Calu3 (cell line): Measurements from ENCODE around the gene SYF2. TPM values are rescaled to one million over a fixed set of nuclear protein-coding genes. Genes with fewer than 3 reads are reported as not detected.
"Not testable (repeated sequence)": the region's sequence is repeated elsewhere in the genome, so short reads cannot be mapped to it uniquely, and the experiment has no call there.

Experiments
- BruUV-seq: library from RNA; stranded (reverse); fragments of 400-500 nt; replicated peaks from 2 replicates; lab custom pipeline; 2021; lab: Mats Ljungman, UMichigan
- CTCF ChIA-PET: fragments of 300-600 bp; sonication (Branson Sonifier 250); formaldehyde crosslinking; loops from one replicate; lab custom pipeline; 2022; ENCODE audit warnings: antibody characterized with exemption; lab: Charles Lee
- DNase-seq: peaks from one replicate; pipeline ENCODE4 v3.0.0; 2022
- H3K27ac Mint-ChIP-seq: one replicate; pipeline ENCODE4 v1.8.0; 2022; ENCODE audit warnings: mixed read lengths; ENCODE audit not compliant: unreplicated experiment
- H3K27me3 Mint-ChIP-seq: one replicate; pipeline ENCODE4 v1.8.0; 2022; ENCODE audit warnings: mixed read lengths; ENCODE audit not compliant: unreplicated experiment
- H3K36me3 Mint-ChIP-seq: one replicate; pipeline ENCODE4 v1.8.0; 2022; ENCODE audit warnings: mild to moderate bottlenecking, moderate library complexity, mixed read lengths; ENCODE audit not compliant: insufficient read depth, unreplicated experiment
- H3K4me1 Mint-ChIP-seq: one replicate; pipeline ENCODE4 v1.8.0; 2022; ENCODE audit warnings: mild to moderate bottlenecking, low read depth, mixed read lengths; ENCODE audit not compliant: unreplicated experiment
- H3K4me3 Mint-ChIP-seq: one replicate; pipeline ENCODE4 v1.8.0; 2022; ENCODE audit warnings: mild to moderate bottlenecking, low read depth, moderate library complexity, mixed read lengths; ENCODE audit not compliant: unreplicated experiment
- H3K9me3 Mint-ChIP-seq: one replicate; pipeline ENCODE4 v1.8.0; 2022; ENCODE audit warnings: low read depth, mixed read lengths; ENCODE audit not compliant: unreplicated experiment
- CTCF ChIP-seq: fragments of 200-600 bp; IDR thresholded peaks from one replicate; pipeline ENCODE4 v1.8.0; 2022; ENCODE audit warnings: antibody characterized with exemption; ENCODE audit not compliant: unreplicated experiment
- intact Hi-C: fragments of 100-400 bp; cut with micrococcal nuclease; formaldehyde crosslinking; loops from one replicate; pipeline ENCODE4 v1.10.0; 2022; ENCODE audit not compliant: unreplicated experiment
- total RNA-seq: library from RNA; stranded (reverse); gene quantifications from 2 replicates; pipeline ENCODE4 v1.2.3, GENCODE V29; 2022

The SYF2 gene
- total RNA-seq, 1 experiment from 2014 or later = 24.3 TPM

DNA sequence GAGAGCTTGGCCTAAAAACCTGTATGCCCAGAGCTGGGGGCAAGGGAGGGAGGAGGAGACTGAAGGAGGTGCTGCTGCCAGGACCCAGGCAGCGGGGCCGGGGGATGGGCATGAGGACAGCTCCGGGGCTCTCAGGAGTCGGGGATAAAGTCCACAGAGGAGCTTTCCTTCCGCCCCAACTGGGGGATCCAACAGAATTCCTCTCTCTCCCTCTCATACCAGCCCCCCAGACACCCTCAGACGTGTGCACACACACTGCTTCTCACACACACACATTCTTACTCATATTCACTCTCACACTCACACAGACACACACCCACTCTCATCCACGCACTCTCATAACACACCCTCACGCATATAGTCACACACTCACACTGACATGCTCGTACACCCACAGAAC, 39.1 kb downstream of the SYF2 start:
- no peak for TF ChIP-seq CTCF
- peaks cover 30% of the 10 kb centered on the region for H3K27me3 Mint-ChIP-seq
- no peaks in the 10 kb centered on the region for H3K36me3 Mint-ChIP-seq
- no peak overlapping the region for H3K4me3 Mint-ChIP-seq
- CTCF ChIA-PET = no interaction called here
- H3K4me1 Mint-ChIP-seq = peaks cover 9% of the 10 kb centered on the region
- no TSS peak for BruUV-seq
- H3K9me3 Mint-ChIP-seq = no peaks in the 10 kb centered on the region
- no peak for DNase-seq
- intact Hi-C loops = no loop called here
- H3K27ac Mint-ChIP-seq = no peak overlapping the region

DNA sequence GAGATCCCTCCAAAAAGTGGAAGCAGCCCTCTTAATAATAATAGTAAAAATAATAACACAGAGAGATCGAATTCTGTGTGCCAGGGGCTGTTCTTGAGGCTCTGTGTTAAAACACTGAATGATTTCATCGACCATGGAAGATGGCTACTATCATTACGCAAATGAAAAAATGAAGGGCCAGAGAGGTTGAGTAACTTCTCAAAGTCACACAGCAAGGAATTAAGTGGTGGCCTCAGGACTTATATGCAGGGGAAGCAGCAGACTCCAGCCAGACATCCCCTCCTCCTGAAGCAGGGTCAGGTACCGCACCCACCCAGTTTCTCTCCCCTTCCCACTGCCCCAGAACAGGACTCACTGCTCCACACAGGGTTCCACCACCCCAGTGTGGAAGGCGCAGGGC, 40.1 kb downstream of the SYF2 start:
- no peak for TF ChIP-seq CTCF
- Mint-ChIP-seq H3K9me3 (no peaks in the 10 kb centered on the region), H3K36me3 (no peaks in the 10 kb centered on the region), H3K27me3 (peaks cover 30% of the 10 kb centered on the region), H3K4me1 (no peaks in the 10 kb centered on the region), H3K27ac (no peak overlapping the region), H3K4me3 (no peak overlapping the region)
- CTCF ChIA-PET = no interaction called here
- intact Hi-C loops = no loop called here
- BruUV-seq = no TSS peak
- no peak for DNase-seq

GRCh38 chr1:25190260-25190659, 42.0 kb downstream of the SYF2 start:
- H3K27me3 Mint-ChIP-seq = peaks cover 44% of the 10 kb centered on the region
- H3K4me1 Mint-ChIP-seq = no peaks in the 10 kb centered on the region
- no peak overlapping the region for H3K27ac Mint-ChIP-seq
- no peak overlapping the region for H3K4me3 Mint-ChIP-seq
- intact Hi-C loops = no loop called here
- H3K36me3 Mint-ChIP-seq = no peaks in the 10 kb centered on the region
- CTCF ChIA-PET = interaction anchor here (1.2 kb wide), 1 partner anchor 43 kb away, joined by 3 read pairs; no protein-coding TSS in a partner anchor
- BruUV-seq = no TSS peak
- no peaks in the 10 kb centered on the region for H3K9me3 Mint-ChIP-seq
- no peak for DNase-seq
- TF ChIP-seq CTCF = no peak

GRCh38 chr1:25187904-25188303, 44.4 kb downstream of the SYF2 start:
- BruUV-seq, H3K36me3 Mint-ChIP-seq, H3K27ac Mint-ChIP-seq, DNase-seq, intact Hi-C loops, H3K4me3 Mint-ChIP-seq, CTCF ChIA-PET, H3K9me3 Mint-ChIP-seq, H3K4me1 Mint-ChIP-seq: not testable (repeated sequence)
- peaks cover 36% of the 10 kb centered on the region for H3K27me3 Mint-ChIP-seq

DNA sequence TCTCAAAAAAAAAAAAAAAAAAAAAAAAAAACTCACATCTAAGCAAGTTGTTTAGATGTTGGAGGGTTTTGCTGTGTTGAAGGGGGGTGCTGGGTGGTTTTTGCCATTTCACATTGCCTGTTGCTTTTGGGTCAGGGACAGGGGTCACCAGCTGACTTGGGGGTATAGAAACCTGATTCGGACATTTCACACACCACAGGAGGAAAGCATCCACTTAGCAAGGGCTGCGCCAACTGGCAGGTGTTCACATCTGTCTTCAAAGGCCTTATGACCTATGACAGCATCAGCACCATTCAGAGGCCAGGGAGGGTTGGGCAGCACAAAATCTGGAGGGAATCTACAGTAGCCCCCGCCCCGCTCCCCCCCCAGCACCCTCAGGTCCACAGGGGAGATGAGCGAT, 45.2 kb downstream of the SYF2 start:
- Mint-ChIP-seq H3K4me3 (no peak overlapping the region), H3K27me3 (peaks cover 28% of the 10 kb centered on the region), H3K36me3 (no peaks in the 10 kb centered on the region), H3K4me1 (no peaks in the 10 kb centered on the region), H3K27ac (no peak overlapping the region), H3K9me3 (no peaks in the 10 kb centered on the region)
- TF ChIP-seq CTCF = no peak
- CTCF ChIA-PET = no interaction called here
- intact Hi-C loops = no loop called here
- no peak for DNase-seq
- no TSS peak for BruUV-seq
